ENCODE results near the gene SLC10A1. TPM values are rescaled to one million over a fixed set of nuclear protein-coding genes. Genes with fewer than 3 reads are reported as not detected.
"Not testable (repeated sequence)": the region's sequence is repeated elsewhere in the genome, so short reads cannot be mapped to it uniquely, and the experiment has no call there.

Gene SLC10A1
- total and polyA plus RNA-seq, 2 donors: 0.05 TPM; not detected in 1

DNA sequence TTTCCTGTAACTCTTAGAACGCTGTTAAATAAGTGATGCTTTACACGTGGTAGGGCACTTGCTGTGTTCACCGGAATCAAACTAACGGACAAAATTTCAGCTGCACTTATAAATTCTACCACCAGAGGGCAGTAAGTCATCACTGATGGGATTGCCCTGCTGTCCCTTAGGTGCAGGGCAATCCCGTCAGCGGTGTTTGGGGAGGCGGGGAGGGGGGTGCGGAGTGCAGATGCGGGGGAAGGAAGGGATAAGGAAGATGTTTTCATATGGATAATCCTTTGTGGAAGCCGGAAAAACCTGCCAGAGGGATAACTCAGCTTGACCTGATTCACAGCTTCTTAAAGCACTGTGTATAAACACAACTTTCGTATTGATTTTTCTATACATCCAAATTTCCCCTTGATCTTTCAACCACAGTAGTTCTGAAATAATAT is 21.7 kb upstream of the SLC10A1 start:
- H3K27ac ChIP-seq (ENCODE audit: low read depth): no peak overlapping the region
- DNase-seq (ENCODE audit: extremely low spot score): peak; percentile 28
- WGBS: 7% methylated on average over 11 of the region's 11 CpGs

DNA sequence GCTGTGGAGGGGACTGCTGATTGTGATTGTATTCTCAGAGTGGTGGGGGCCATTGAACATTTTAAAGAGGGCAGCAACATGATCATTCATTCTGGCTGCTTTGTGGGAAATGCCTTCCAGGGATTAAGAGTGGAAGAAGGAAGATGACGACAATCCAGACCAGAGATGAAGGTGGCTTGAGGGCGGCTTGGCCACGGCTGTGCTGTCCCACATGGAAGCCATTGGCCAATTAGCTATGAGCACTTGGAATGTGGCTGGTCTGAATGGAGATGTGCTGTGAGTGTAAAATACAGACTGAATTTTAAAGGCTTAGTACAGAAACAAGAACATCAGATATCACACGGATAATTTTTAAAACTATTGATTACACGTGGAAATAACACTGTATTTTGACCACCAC is 19.2 kb upstream of the SLC10A1 start:
- no peaks in the 10 kb centered on the region for H3K4me1 ChIP-seq (ENCODE audit: insufficient read depth)
- DNase-seq (ENCODE audit: extremely low spot score): no peak
- no peak overlapping the region for H3K27ac ChIP-seq (ENCODE audit: low read depth)
- H3K4me3 ChIP-seq (ENCODE audit: low read depth, low read length): no peak overlapping the region
- WGBS: 80% methylated on average over 5 of the region's 5 CpGs
- H3K36me3 ChIP-seq (ENCODE audit: insufficient read depth): no peaks in the 10 kb centered on the region

More for the DNA sequence above, 21.7 kb upstream of the SLC10A1 start:
- no peak overlapping the region for H3K4me3 ChIP-seq (ENCODE audit: low read depth, low read length)
- no peaks in the 10 kb centered on the region for H3K4me1 ChIP-seq (ENCODE audit: insufficient read depth)
- no peaks in the 10 kb centered on the region for H3K36me3 ChIP-seq (ENCODE audit: insufficient read depth)

DNA sequence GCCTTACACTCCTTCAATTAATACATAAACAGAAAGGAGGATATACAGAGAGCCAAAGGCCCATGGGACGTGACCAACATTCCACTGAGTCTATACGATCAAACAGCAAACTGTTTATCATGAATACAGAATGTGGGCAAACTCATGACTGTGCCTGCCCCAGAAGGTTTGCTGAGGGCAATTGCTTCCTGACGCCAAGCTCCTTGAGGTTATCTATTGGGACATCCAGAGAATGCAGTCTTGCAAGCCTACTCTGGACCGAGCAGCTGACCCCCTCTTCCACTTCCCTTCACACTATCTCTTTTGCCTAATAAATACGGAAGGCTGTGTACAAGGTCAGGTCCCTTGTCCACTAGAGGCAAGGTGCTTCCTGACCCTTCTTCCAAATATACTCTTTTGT is 18.5 kb upstream of the SLC10A1 start:
- no peak overlapping the region for H3K4me3 ChIP-seq (ENCODE audit: low read depth, low read length)
- no peak overlapping the region for H3K27ac ChIP-seq (ENCODE audit: low read depth)
- no peaks in the 10 kb centered on the region for H3K4me1 ChIP-seq (ENCODE audit: insufficient read depth)
- 59% methylated on average over 5 of the region's 5 CpGs for WGBS
- no peaks in the 10 kb centered on the region for H3K36me3 ChIP-seq (ENCODE audit: insufficient read depth)
- DNase-seq (ENCODE audit: extremely low spot score): no peak

DNA sequence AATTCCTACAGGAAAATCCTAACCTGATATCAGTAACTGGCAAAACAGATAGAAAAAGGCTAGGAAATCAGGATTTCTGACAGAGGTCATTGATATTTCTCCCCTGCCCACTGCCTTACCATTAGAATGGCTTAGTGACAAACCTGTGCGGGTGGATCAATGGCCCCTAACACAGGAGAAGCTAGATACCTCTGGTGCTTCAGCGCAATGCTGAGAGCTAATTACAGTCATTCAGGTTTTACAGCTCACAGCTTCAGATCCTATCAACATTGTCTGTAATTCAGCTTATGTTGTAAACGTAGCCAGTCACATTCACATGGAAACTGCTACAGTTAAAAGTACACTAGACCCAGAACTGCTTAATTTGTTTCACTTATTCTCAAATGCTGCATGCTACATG is 17.4 kb upstream of the SLC10A1 start:
- no peak overlapping the region for H3K4me3 ChIP-seq (ENCODE audit: low read depth, low read length)
- H3K4me1 ChIP-seq (ENCODE audit: insufficient read depth): no peaks in the 10 kb centered on the region
- DNase-seq (ENCODE audit: extremely low spot score): no peak
- H3K36me3 ChIP-seq (ENCODE audit: insufficient read depth): no peaks in the 10 kb centered on the region
- H3K27ac ChIP-seq (ENCODE audit: low read depth): no peak overlapping the region
- WGBS: 31% methylated on average over 3 of the region's 3 CpGs

DNA sequence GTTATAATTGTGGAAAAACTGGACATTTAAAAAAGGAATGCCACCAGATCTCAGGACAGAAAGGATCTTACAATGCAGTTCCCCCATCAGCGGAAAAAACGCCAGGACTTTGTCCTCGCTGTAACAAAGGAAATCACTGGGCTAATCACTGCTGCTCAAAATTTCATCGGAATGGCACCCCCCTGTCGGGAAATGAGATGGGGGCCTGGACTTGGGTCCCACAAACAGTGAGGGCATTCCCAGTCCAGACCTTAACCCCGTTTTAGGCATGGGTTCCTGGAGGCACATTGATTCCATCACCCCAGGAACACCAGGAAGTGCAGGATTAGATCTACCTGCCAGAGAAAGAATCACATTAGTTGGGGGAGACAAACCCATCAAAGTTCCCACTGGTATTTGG is 16.3 kb upstream of the SLC10A1 start:
- 74% methylated on average over 6 of the region's 6 CpGs for WGBS
- H3K36me3 ChIP-seq (ENCODE audit: insufficient read depth); DNase-seq (ENCODE audit: extremely low spot score); H3K27ac ChIP-seq (ENCODE audit: low read depth); H3K4me3 ChIP-seq (ENCODE audit: low read depth, low read length); H3K4me1 ChIP-seq (ENCODE audit: insufficient read depth): not testable (repeated sequence)

DNA sequence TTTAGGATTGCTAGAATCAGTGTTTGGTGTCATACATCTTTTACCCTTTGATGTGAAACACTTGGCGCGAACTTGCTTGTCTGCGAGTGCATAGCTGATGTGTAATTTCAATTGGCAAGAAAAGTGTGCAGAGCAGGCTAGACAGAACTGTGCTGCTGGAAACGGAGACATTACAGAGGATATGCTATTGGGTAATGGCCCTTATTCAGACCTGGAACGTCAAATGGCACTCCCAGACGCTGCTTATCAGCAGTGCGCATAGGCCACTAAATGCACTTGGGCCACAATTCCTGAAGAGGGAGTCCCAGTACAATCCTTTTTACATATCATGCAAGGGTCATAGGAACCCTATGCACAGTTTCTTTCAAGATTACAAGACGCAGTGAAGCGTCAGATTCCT is 15.7 kb upstream of the SLC10A1 start:
- no peak overlapping the region for H3K27ac ChIP-seq (ENCODE audit: low read depth)
- H3K36me3 ChIP-seq (ENCODE audit: insufficient read depth): no peaks in the 10 kb centered on the region
- H3K4me3 ChIP-seq (ENCODE audit: low read depth, low read length): no peak overlapping the region
- WGBS: 74% methylated on average over 9 of the region's 9 CpGs
- H3K4me1 ChIP-seq (ENCODE audit: insufficient read depth): no peaks in the 10 kb centered on the region
- no peak for DNase-seq (ENCODE audit: extremely low spot score)

DNA sequence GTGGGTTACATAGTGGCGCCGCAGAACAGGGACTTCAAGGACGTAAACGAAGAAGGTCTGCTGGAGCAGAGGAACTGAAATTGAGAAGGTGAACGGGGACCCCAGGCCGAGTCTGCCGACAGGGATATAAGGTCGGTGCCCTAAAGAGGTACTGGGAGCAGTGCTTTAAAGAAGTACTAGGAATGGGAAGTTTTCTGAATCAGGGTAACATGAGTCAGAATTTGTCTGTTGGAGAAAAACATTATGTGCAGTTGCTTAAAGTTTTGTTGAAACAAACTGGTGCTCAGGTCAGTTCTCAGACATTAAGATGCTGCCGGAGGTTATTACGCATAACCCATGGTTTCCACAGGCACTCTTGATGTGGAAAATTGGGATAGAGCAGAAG is 14.8 kb upstream of the SLC10A1 start:
- no peak for DNase-seq (ENCODE audit: extremely low spot score)
- WGBS: 86% methylated on average over 10 of the region's 10 CpGs

DNA sequence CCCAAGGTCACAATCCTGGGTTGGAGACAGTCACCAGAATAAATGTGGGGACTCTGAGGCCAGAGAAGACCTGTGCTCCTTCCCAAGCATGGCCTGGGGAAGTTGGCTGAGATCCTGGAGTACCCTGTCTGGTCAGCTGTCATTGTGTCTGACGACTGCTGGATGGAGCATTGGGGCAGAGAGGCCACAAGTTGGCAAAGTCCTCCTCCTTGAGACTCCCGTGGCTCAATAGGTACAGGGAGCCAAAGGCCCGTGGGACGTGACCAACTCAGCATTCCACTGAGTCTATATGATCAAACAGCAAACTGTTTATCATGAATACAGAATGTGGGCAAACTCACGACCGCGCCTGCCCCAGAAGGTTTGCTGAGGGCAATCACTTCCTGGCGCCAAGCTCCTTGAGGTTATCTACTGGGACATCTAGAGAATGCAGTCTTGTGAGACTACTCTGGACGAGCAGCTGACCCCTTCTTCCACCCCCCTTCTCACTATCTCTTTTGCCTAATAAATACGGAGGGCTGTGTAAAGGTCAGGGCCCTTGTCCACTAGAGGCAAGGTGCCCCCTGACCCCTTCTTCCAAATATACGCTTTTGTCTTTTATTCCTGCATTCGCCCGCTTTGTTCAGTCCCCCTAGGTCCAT is 14.3 kb upstream of the SLC10A1 start:
- H3K4me1 ChIP-seq (ENCODE audit: insufficient read depth): no peaks in the 10 kb centered on the region
- no peaks in the 10 kb centered on the region for H3K36me3 ChIP-seq (ENCODE audit: insufficient read depth)
- no peak overlapping the region for H3K27ac ChIP-seq (ENCODE audit: low read depth)
- DNase-seq (ENCODE audit: extremely low spot score): no peak
- WGBS: 71% methylated on average over 13 of the region's 13 CpGs
- no peak overlapping the region for H3K4me3 ChIP-seq (ENCODE audit: low read depth, low read length)

More for the DNA sequence above, 14.8 kb upstream of the SLC10A1 start:
- Histone ChIP-seq H3K27ac (ENCODE audit: low read depth) (no peak overlapping the region), H3K4me1 (ENCODE audit: insufficient read depth) (no peaks in the 10 kb centered on the region), H3K4me3 (ENCODE audit: low read depth, low read length) (no peak overlapping the region), H3K36me3 (ENCODE audit: insufficient read depth) (no peaks in the 10 kb centered on the region)

DNA sequence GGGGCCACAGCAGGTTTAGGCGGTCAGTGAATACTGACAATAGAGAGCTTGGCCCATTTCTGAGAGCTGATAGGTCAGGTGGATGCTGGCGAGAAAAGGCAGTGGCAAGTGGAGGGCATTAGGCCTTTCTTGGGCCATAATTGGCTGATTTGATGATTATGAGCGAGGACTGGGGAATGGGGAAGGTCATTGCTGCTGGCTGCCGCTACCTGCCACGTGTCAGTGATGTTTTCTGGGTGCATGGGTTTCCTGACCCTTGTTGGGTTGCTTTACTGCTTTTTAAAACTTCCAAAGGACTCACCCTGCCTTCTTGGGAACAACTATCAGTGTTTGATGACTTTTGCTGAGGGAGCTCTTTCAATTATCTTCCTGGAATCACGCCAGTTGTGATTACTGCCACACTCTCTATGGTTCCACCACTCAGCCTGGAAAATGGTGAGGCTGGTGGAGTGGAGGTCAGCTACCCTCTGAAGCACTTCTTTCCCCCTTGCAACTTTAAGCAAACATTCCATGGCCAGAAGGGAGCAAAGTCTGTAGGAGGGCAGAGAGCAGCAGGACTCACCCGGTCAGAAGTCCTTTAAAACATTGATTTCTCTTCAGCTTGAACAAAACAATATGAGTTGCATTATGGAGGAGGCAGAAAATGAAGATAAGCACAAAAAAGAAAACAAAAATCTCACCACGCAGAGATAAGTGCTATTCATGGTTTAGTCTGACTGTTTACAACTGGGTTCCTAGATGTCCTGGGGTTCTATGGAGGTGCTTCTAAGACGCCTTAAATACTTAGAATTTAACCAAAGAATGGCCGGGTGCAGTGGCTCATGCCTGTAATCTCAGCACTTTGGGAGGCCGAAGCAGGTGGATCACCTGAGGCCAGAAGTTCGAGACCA is 12.1 kb upstream of the SLC10A1 start:
- WGBS: 80% methylated on average over 12 of the region's 12 CpGs
- no peak overlapping the region for H3K27ac ChIP-seq (ENCODE audit: low read depth)
- H3K4me1 ChIP-seq (ENCODE audit: insufficient read depth): no peaks in the 10 kb centered on the region
- no peak for DNase-seq (ENCODE audit: extremely low spot score)
- no peak overlapping the region for H3K4me3 ChIP-seq (ENCODE audit: low read depth, low read length)
- no peaks in the 10 kb centered on the region for H3K36me3 ChIP-seq (ENCODE audit: insufficient read depth)

DNA sequence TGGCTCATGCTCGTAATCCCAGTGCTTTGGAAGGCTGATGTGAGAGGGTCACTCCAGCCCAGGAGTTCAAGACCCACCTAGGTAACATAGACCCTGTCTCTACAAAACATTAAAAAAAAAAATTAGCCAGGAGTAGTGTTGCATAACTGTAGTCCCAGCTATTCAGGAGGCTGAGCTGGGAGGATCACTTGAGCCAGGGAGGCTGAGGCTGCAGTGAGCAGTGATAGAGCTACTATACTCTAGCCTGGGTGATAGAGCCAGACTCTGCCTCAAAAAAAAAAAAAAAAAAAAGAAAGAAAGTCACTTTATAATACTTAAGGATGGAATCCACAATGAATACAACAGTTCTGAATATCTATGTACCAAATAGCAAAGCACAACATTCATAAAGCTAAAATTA is 10.2 kb upstream of the SLC10A1 start:
- no peaks in the 10 kb centered on the region for H3K4me1 ChIP-seq (ENCODE audit: insufficient read depth)
- 72% methylated on average over 1 of the region's 1 CpG for WGBS

DNA sequence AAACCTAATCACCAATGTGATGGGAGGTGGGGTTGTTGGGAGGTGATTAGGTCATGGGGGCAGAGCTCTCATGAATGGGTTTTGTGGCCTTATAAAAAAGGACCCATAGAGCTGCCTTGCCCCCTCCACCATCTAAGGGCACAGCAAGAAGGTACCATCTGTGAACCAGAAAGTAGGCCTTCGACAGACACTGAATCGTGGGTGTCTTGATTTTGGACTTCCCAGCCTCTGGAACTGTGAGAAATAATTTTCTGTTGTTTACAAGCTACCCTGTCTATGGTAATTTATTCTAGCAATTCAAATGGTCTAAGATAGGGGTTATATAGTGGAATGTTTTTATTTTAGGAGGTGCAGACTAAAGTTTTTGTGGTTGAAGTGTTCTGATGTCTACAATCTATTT is 7.9 kb upstream of the SLC10A1 start:
- DNase-seq (ENCODE audit: extremely low spot score): no peak
- Histone ChIP-seq H3K4me3 (ENCODE audit: low read depth, low read length) (no peak overlapping the region), H3K4me1 (ENCODE audit: insufficient read depth) (no peaks in the 10 kb centered on the region), H3K36me3 (ENCODE audit: insufficient read depth) (no peaks in the 10 kb centered on the region), H3K27ac (ENCODE audit: low read depth) (no peak overlapping the region)
- 90% methylated on average over 2 of the region's 2 CpGs for WGBS

More for the DNA sequence above, 10.2 kb upstream of the SLC10A1 start:
- Histone ChIP-seq H3K36me3 (ENCODE audit: insufficient read depth) (no peaks in the 10 kb centered on the region), H3K4me3 (ENCODE audit: low read depth, low read length) (no peak overlapping the region), H3K27ac (ENCODE audit: low read depth) (no peak overlapping the region)
- no peak for DNase-seq (ENCODE audit: extremely low spot score)

DNA sequence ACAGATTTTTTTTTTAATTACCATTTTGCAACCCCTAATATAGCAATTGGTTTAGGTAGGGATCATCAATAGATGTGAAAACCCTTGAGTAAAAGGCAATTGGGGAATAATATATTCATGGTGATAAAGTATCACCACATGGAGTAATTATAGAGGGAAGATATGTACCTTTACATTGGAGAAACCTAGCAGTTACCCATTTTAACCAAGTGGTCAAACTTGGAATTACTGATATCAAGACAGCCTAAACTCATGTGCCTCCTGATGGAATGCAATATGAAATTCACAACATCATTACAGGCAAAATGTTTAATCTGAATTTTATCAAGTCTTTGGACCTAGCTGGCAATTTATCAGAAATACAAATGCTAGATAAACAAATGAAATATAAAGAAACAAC is 6.7 kb upstream of the SLC10A1 start:
- Histone ChIP-seq H3K27ac (ENCODE audit: low read depth) (no peak overlapping the region), H3K4me1 (ENCODE audit: insufficient read depth) (no peaks in the 10 kb centered on the region), H3K4me3 (ENCODE audit: low read depth, low read length) (no peak overlapping the region), H3K36me3 (ENCODE audit: insufficient read depth) (no peaks in the 10 kb centered on the region)
- DNase-seq (ENCODE audit: extremely low spot score): no peak

DNA sequence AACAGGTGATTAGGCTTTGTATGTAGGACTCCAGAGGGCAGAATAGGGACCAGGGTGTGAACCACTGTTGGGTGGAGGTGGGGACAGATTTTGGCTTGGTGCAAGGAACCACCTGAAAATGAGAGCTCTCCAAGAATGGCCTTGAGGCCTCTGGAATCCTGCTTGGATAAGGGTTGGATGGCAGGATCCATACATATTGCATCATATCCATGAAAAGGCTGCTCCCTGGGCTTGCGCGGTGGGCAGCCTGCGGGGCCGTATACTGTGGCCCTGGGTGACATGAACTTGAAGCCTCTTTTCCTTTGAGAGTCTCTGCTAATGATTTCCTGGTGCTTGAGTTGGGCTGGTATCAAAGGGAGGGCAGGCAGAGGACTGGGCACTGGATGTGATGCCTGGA is 1.3 kb upstream of the SLC10A1 start:
- Histone ChIP-seq H3K4me3 (ENCODE audit: low read depth, low read length) (no peak overlapping the region), H3K4me1 (ENCODE audit: insufficient read depth) (no peaks in the 10 kb centered on the region)
- 94% methylated on average over 4 of the region's 4 CpGs for WGBS

DNA sequence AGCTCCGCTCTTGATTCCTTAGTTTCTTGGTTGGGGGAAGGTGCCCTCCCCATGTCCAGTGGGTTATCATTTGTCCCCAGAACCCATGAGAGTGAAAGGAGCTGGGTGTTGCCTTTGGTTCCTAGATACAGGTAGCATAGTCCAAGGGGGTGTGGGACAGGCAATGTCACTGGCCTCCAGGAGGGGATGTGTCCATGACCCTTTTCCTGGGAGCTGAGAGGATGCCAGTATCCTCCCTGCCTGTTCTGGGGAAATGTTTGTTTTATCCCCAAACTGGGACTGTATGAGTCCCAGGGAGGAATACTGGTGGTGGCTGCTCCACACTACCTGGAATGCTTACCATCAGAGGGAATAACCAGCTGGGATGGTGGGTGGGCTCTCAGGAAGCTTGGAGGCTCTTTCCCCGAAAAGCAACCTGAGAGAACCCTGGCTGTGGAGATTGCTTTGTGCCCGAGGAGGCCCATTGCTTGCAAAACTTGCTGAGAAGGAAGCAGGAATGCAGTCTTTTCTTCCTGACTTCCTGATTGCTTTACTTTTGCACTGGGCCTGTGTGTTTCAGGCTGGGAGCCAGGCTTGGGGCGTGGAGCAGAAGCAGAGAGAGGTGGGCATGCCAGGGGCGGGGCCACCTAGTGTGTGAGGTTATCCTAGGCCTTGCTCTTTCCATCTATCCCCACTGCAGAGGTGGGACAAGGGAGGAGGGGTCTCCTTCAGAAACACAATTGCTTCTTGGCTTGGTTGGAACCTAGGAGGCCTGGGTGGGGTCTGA is 715 bp upstream of the SLC10A1 start:
- no peak for DNase-seq (ENCODE audit: extremely low spot score)
- no peak overlapping the region for H3K4me3 ChIP-seq (ENCODE audit: low read depth, low read length)
- H3K36me3 ChIP-seq (ENCODE audit: insufficient read depth): no peaks in the 10 kb centered on the region
- H3K4me1 ChIP-seq (ENCODE audit: insufficient read depth): no peaks in the 10 kb centered on the region
- H3K27ac ChIP-seq (ENCODE audit: low read depth): no peak overlapping the region
- WGBS: 77% methylated on average over 5 of the region's 5 CpGs

More for the DNA sequence above, 1.3 kb upstream of the SLC10A1 start:
- H3K27ac ChIP-seq (ENCODE audit: low read depth): no peak overlapping the region
- no peak for DNase-seq (ENCODE audit: extremely low spot score)
- H3K36me3 ChIP-seq (ENCODE audit: insufficient read depth): no peaks in the 10 kb centered on the region
